H1 (cell line): ENCODE data around the gene SEMA3D. TPM values are rescaled to one million over a fixed set of nuclear protein-coding genes. Genes with fewer than 3 reads are reported as not detected.

Experiments used
- CHD1 ChIP-seq: IDR thresholded peaks from 2 replicates; pipeline ENCODE4 v1.6.1; 2012; ENCODE audit warnings: low read depth, low read length, improper control_type of control experiment
- CREB1 ChIP-seq: IDR thresholded peaks from 2 replicates; pipeline ENCODE4 v1.6.1; 2012; ENCODE audit warnings: inconsistent platforms
- SP4 ChIP-seq: IDR thresholded peaks from 2 replicates; pipeline ENCODE4 v1.6.1; 2012; ENCODE audit warnings: low read length, inconsistent platforms
- polyA plus RNA-seq, 7 experiments: library from polyadenylated mRNA; depleted of rRNA in 3 of 7; stranded (reverse) in 5 of 7; unstranded in 2 of 7; fragments of >200 nt in 5 of 7; fragments of 200-250 nt in 2 of 7; gene quantifications; 1 replicate in 5 of 7; 2 replicates in 1 of 7; 4 replicates in 1 of 7; pipeline versions ENCODE4 v1.2.1 to v1.2.3, GENCODE V29; 2011 to 2013; ENCODE audit warnings: missing spikeins in 2 of 7, mixed read lengths in 2 of 7
- total RNA-seq: library from RNA; stranded (reverse); fragmentation: NEBNext Ultra II Directional; extraction: Animal tissue kit (Norgen Biotek cat#: 25700); gene quantifications from 2 replicates; pipeline ENCODE4 v1.2.1, GENCODE V29; 2021
- TF ChIP-seq, protein P1 (sequence below): fragments of 300-600 bp; sonication (generic); IDR thresholded peaks from 2 replicates; pipeline ENCODE4 v1.7.1; 2012; ENCODE audit warnings: low read length, moderate library complexity, mild to moderate bottlenecking, inconsistent platforms; ENCODE audit not compliant: insufficient replicate concordance
- TF ChIP-seq, protein P2 (sequence below): IDR thresholded peaks from 2 replicates; pipeline ENCODE4 v1.6.1; 2011; ENCODE audit warnings: low read depth, mild to moderate bottlenecking, low read length; ENCODE audit not compliant: insufficient read depth

The SEMA3D gene
- total and polyA plus RNA-seq, 2 of the 8 experiments (the other 6 are each of a cell fraction or from before 2014, with no cell fraction given): 1.6 to 3.5 TPM

DNA sequence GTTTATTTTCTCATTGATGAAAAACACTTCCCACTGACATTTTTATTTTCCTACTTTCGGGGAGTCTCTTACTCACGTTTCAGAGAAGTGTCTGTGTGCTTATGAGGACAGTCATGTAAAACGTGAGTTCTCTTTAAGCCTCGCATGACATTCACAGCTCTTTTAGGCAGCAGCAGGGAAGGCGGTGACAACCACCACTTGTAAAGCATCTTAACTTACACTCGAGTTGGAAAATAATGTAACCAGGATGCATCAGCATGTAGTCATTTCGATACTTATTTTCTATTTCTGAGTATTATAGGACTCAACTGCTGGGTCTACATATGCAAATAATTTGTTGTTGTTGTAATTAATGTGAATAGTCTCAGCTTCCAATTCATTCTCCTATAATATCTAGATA is 153.6 kb downstream of the SEMA3D start (continued):
- TF ChIP-seq, protein P1, sequence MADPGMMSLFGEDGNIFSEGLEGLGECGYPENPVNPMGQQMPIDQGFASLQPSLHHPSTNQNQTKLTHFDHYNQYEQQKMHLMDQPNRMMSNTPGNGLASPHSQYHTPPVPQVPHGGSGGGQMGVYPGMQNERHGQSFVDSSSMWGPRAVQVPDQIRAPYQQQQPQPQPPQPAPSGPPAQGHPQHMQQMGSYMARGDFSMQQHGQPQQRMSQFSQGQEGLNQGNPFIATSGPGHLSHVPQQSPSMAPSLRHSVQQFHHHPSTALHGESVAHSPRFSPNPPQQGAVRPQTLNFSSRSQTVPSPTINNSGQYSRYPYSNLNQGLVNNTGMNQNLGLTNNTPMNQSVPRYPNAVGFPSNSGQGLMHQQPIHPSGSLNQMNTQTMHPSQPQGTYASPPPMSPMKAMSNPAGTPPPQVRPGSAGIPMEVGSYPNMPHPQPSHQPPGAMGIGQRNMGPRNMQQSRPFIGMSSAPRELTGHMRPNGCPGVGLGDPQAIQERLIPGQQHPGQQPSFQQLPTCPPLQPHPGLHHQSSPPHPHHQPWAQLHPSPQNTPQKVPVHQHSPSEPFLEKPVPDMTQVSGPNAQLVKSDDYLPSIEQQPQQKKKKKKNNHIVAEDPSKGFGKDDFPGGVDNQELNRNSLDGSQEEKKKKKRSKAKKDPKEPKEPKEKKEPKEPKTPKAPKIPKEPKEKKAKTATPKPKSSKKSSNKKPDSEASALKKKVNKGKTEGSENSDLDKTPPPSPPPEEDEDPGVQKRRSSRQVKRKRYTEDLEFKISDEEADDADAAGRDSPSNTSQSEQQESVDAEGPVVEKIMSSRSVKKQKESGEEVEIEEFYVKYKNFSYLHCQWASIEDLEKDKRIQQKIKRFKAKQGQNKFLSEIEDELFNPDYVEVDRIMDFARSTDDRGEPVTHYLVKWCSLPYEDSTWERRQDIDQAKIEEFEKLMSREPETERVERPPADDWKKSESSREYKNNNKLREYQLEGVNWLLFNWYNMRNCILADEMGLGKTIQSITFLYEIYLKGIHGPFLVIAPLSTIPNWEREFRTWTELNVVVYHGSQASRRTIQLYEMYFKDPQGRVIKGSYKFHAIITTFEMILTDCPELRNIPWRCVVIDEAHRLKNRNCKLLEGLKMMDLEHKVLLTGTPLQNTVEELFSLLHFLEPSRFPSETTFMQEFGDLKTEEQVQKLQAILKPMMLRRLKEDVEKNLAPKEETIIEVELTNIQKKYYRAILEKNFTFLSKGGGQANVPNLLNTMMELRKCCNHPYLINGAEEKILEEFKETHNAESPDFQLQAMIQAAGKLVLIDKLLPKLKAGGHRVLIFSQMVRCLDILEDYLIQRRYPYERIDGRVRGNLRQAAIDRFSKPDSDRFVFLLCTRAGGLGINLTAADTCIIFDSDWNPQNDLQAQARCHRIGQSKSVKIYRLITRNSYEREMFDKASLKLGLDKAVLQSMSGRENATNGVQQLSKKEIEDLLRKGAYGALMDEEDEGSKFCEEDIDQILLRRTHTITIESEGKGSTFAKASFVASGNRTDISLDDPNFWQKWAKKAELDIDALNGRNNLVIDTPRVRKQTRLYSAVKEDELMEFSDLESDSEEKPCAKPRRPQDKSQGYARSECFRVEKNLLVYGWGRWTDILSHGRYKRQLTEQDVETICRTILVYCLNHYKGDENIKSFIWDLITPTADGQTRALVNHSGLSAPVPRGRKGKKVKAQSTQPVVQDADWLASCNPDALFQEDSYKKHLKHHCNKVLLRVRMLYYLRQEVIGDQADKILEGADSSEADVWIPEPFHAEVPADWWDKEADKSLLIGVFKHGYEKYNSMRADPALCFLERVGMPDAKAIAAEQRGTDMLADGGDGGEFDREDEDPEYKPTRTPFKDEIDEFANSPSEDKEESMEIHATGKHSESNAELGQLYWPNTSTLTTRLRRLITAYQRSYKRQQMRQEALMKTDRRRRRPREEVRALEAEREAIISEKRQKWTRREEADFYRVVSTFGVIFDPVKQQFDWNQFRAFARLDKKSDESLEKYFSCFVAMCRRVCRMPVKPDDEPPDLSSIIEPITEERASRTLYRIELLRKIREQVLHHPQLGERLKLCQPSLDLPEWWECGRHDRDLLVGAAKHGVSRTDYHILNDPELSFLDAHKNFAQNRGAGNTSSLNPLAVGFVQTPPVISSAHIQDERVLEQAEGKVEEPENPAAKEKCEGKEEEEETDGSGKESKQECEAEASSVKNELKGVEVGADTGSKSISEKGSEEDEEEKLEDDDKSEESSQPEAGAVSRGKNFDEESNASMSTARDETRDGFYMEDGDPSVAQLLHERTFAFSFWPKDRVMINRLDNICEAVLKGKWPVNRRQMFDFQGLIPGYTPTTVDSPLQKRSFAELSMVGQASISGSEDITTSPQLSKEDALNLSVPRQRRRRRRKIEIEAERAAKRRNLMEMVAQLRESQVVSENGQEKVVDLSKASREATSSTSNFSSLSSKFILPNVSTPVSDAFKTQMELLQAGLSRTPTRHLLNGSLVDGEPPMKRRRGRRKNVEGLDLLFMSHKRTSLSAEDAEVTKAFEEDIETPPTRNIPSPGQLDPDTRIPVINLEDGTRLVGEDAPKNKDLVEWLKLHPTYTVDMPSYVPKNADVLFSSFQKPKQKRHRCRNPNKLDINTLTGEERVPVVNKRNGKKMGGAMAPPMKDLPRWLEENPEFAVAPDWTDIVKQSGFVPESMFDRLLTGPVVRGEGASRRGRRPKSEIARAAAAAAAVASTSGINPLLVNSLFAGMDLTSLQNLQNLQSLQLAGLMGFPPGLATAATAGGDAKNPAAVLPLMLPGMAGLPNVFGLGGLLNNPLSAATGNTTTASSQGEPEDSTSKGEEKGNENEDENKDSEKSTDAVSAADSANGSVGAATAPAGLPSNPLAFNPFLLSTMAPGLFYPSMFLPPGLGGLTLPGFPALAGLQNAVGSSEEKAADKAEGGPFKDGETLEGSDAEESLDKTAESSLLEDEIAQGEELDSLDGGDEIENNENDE: no peak
- TF ChIP-seq SP4: no peak
- no peak for TF ChIP-seq CHD1
- TF ChIP-seq CREB1: no peak
- TF ChIP-seq, protein P2, sequence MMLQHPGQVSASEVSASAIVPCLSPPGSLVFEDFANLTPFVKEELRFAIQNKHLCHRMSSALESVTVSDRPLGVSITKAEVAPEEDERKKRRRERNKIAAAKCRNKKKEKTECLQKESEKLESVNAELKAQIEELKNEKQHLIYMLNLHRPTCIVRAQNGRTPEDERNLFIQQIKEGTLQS: no peak
